C4-2B (cell line): Measurements from ENCODE around the gene SIM1.

Source experiments
- H3K27ac ChIP-seq: fragments of 450-650 bp; 2 replicates; pipeline ENCODE4 v1.5.1; 2017
- CTCF ChIP-seq: fragments of 450-650 bp; conservative IDR thresholded peaks from 2 replicates; pipeline ENCODE4 v1.5.1; 2017; ENCODE audit warnings: mild to moderate bottlenecking
- ZFX ChIP-seq: fragments of 450-650 bp; IDR thresholded peaks from 2 replicates; pipeline ENCODE4 v1.6.1; 2017

The SIM1 gene

GRCh38 chr6:100493206-100493888, 28.6 kb upstream of the SIM1 start:
- TF ChIP-seq CTCF: no peak
- TF ChIP-seq ZFX: no peak
- peak overlapping the region; percentile 61 for H3K27ac ChIP-seq

GRCh38 chr6:100491952-100492670, 27.4 kb upstream of the SIM1 start:
- TF ChIP-seq ZFX: no peak
- no peak for TF ChIP-seq CTCF
- no peak overlapping the region for H3K27ac ChIP-seq

- TF ChIP-seq ZFX: no peak
- no peak for TF ChIP-seq CTCF
- no peak overlapping the region for H3K27ac ChIP-seq
These were observed 25.3 kb upstream of the SIM1 start for GRCh38 chr6:100490065-100490464.

- H3K27ac ChIP-seq: no peak overlapping the region
- no peak for TF ChIP-seq ZFX
- TF ChIP-seq CTCF: no peak
These were observed 23.5 kb upstream of the SIM1 start for GRCh38 chr6:100488244-100488643.

GRCh38 chr6:100487638-100488037, 22.9 kb upstream of the SIM1 start:
- TF ChIP-seq ZFX (no peak), CTCF (no peak)
- no peak overlapping the region for H3K27ac ChIP-seq

- no peak overlapping the region for H3K27ac ChIP-seq
- no peak for TF ChIP-seq ZFX
- TF ChIP-seq CTCF: no peak
These were observed 20.5 kb upstream of the SIM1 start for GRCh38 chr6:100485268-100485667.

- TF ChIP-seq CTCF (no peak), ZFX (no peak)
- no peak overlapping the region for H3K27ac ChIP-seq
These were observed 19.8 kb upstream of the SIM1 start for GRCh38 chr6:100484474-100484873.
